ENCODE measurements around the gene SLC16A11. TPM values are rescaled to one million over a fixed set of nuclear protein-coding genes. Genes with fewer than 3 reads are reported as not detected.

The SLC16A11 gene
- total RNA-seq, 6 experiments from 2014 or later: 0.84 to 10.2 (median 2.4) TPM

DNA sequence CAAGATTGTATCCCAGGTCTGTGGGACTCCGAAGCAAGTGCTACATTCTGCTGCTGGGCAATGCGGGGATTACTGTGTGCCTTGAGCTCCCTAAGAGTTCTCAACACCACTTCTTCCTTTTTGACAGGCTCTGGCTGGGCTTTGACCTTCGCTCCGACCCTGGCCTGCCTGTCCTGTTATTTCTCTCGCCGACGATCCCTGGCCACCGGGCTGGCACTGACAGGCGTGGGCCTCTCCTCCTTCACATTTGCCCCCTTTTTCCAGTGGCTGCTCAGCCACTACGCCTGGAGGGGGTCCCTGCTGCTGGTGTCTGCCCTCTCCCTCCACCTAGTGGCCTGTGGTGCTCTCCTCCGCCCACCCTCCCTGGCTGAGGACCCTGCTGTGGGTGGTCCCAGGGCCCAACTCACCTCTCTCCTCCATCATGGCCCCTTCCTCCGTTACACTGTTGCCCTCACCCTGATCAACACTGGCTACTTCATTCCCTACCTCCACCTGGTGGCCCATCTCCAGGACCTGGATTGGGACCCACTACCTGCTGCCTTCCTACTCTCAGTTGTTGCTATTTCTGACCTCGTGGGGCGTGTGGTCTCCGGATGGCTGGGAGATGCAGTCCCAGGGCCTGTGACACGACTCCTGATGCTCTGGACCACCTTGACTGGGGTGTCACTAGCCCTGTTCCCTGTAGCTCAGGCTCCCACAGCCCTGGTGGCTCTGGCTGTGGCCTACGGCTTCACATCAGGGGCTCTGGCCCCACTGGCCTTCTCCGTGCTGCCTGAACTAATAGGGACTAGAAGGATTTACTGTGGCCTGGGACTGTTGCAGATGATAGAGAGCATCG is 5.6 kb downstream of the SLC16A11 start:
- peaks cover 0 to 56% (median 19%) of the 10 kb centered on the region in 4 donors for H3K4me1 ChIP-seq

GRCh38 chr17:7035591-7036368 is 8.1 kb downstream of the SLC16A11 start, which contains the start of gene SLC16A13:
SLC16A13 (plus strand) TSS chr17:7036015; CDS start chr17:7036383, 368 bp downstream.
- ATAC-seq (peak; percentile 81 to 89 (median 82)), DNase-seq (peak; percentile 99 to 100 (median 100))
- peaks cover 0 to 40% (median 9%) of the 10 kb centered on the region in 4 donors for H3K4me1 ChIP-seq
- H3K4me3 ChIP-seq: peak within 1 kb of the TSS; percentile 73 to 82 (median 80)
- H3K9me3 ChIP-seq: no peaks in the 10 kb centered on the region
- intact Hi-C loops (cut with DNase I): no loop called here
- TF ChIP-seq CTCF (IDR thresholded peaks at IDR 0.05) (no peak), POLR2A (IDR thresholded peaks at IDR 0.05) (peak; percentile 92)
- no peaks in the 10 kb centered on the region for H3K36me3 ChIP-seq
- under 1% methylated on average over 31 of the region's 52 CpGs for WGBS (ENCODE audit: insufficient coverage, low coverage, low lambda C conversion rate, missing lambda C conversion rate)
- H3K27ac ChIP-seq: peak within 1 kb of the TSS; percentile 85 to 90 (median 90)
- H3K27me3 ChIP-seq: no peaks in the 10 kb centered on the region

More for the DNA sequence above, 5.6 kb downstream of the SLC16A11 start:
- Histone ChIP-seq H3K27ac (peak overlapping the region; percentile 54 to 89 (median 85)), H3K27me3 (no peaks in the 10 kb centered on the region), H3K36me3 (no peaks in the 10 kb centered on the region), H3K9me3 (no peaks in the 10 kb centered on the region), H3K4me3 (peak overlapping the region in 2 of 3 donors; percentile 73 to 82)
- intact Hi-C loops (cut with DNase I): no loop called here
- TF ChIP-seq POLR2A (IDR thresholded peaks at IDR 0.05) (no peak), CTCF (IDR thresholded peaks at IDR 0.05) (no peak)
- peak; percentile 2 to 29 (median 14) for ATAC-seq
- 36% methylated on average over 9 of the region's 19 CpGs for WGBS (ENCODE audit: insufficient coverage, low coverage, low lambda C conversion rate, missing lambda C conversion rate)
- peak; percentile 54 to 84 (median 80) for DNase-seq

- peak; percentile 0 to 7 (median 2) for ATAC-seq
- H3K4me3 ChIP-seq: peak overlapping the region; percentile 73 to 82 (median 80)
- whole genome bisulfite sequencing (ENCODE audit: insufficient coverage, low coverage, low lambda C conversion rate, missing lambda C conversion rate): 3% methylated on average over 6 of the region's 7 CpGs
- intact Hi-C loops (cut with DNase I): no loop called here
- no peaks in the 10 kb centered on the region for H3K9me3 ChIP-seq
- no peaks in the 10 kb centered on the region for H3K27me3 ChIP-seq
- DNase-seq: no peak
- H3K4me1 ChIP-seq: peaks cover 0 to 39% (median 6%) of the 10 kb centered on the region in 4 donors
- H3K36me3 ChIP-seq: no peaks in the 10 kb centered on the region
- peak overlapping the region; percentile 85 to 90 (median 90) for H3K27ac ChIP-seq
- TF ChIP-seq POLR2A (IDR thresholded peaks at IDR 0.05) (no peak), CTCF (IDR thresholded peaks at IDR 0.05) (no peak)
Measured at GRCh38 chr17:7034955-7035590, 8.8 kb downstream of the SLC16A11 start.

GRCh38 chr17:7029659-7030058 is 14.2 kb downstream of the SLC16A11 start:
- no peaks in the 10 kb centered on the region for H3K27me3 ChIP-seq
- H3K9me3 ChIP-seq: no peaks in the 10 kb centered on the region
- H3K4me3 ChIP-seq: no peak overlapping the region
- TF ChIP-seq CTCF (IDR thresholded peaks at IDR 0.05) (no peak), POLR2A (IDR thresholded peaks at IDR 0.05) (no peak)
- H3K36me3 ChIP-seq: no peaks in the 10 kb centered on the region
- intact Hi-C loops (cut with DNase I): no loop called here
- H3K27ac ChIP-seq: no peak overlapping the region
- peaks cover 0 to under 1% (median 0%) of the 10 kb centered on the region in 4 donors for H3K4me1 ChIP-seq
- WGBS (ENCODE audit: insufficient coverage, low coverage, low lambda C conversion rate, missing lambda C conversion rate): 63% methylated on average over 4 of the region's 8 CpGs
- no peak for DNase-seq
- peak; percentile 31 to 65 (median 51) for ATAC-seq

Data from right lobe of liver (tissue), 6 donors.